AG08396 (cell line): ENCODE measurements around the gene ZNF619.

Experiments used
- DNase-seq: peaks from one replicate; pipeline ENCODE4 v3.0.0; 2012; ENCODE audit warnings: low spot score, mixed read lengths

Gene ZNF619

GRCh38 chr3:40465456-40465855, 11.5 kb upstream of the ZNF619 start:
- DNase-seq = no peak

DNA sequence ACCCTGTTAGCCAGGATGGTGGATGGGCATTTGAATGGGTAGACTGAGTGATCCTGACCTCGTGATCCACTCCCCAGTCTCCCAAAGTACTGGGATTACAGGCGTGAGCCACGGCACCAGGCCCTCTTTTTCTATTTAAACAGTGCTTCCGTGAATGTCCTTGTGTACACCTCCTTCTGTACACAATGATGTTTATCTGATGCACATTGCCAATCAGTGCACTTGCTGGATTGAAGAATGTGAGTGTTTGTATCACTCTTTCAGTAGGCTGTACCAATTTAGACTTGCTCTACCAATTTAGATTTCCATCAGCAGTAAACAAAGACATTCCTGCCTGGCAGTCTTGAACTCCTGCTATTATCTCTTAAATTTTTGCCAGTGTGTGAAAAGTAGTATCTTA, 8.9 kb upstream of the ZNF619 start:
- DNase-seq = no peak

- DNase-seq = no peak
Measured at GRCh38 chr3:40470701-40471100, 6.2 kb upstream of the ZNF619 start.

DNA sequence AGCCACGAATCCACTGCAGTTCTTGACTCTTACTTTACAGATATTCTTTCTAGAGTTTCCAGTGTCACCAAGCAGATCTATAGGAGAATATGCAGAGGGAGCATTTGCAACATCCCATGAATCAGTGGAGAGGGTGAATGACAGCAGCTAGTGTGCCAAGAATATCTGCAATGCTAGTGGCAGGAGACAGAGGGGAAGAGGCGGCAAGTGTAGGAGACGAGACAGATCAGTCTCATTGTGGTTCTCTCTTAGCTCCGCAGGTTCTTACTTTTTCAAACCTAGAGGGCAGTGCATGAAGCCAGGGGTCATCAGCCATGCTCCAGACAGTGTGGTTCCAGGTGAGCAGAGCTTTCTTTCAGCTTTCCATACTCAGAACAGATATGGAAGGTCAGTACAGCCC, 744 bp downstream of the ZNF619 start:
- no peak for DNase-seq

DNA sequence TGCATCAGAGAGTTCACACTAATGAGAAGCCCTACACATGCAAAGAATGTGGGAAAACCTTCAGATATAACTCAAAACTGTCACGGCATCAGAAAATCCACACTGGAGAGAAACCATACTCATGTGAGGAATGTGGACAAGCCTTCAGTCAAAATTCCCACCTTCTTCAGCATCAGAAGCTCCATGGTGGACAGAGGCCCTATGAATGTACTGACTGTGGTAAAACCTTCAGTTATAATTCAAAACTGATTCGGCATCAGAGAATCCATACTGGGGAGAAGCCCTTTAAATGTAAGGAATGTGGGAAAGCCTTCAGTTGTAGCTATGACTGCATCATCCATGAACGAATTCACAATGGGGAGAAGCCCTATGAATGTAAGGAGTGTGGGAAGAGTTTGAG, 10.2 kb downstream of the ZNF619 start:
- DNase-seq = no peak

GRCh38 chr3:40490916-40491315, 14.0 kb downstream of the ZNF619 start:
- DNase-seq = no peak

DNA sequence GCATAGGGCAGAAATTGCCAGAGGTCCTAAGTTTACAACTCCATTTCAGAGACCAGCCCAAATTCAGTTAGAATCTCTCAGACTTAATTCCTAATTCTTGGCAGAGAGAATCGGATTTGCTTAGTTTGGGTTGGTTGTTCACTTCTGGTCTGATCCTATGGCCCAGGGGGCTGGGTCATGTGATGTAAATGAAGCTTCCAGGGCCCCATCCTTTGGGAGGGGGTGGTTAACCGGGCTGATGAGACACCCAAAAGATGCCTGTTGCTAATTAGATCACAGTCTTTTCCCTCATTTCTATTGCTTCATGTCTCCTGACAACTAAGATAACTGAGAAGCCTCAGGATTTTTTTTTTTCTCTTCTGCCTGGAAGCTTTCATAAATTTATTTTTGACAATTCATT, 17.8 kb downstream of the ZNF619 start:
- no peak for DNase-seq

DNA sequence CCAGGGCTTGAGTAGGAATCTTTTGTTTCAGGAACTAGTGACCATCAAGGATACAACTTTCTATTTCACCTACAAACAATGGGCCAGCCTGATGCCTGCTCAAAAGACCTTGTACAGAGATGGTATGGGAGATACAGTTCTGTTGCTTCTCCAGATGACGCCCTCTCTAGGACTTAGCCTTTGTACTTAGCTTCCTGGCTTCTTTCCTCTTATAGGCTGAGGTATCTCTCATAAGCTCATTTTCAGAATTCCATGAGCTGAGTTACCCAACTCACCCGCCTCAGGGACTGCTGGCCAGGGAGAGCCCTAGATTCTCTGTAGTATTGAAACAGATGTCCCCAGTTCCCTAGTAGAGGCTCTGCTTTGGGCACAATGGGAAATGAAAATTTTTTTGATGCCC, 20.4 kb downstream of the ZNF619 start:
- no peak for DNase-seq

DNA sequence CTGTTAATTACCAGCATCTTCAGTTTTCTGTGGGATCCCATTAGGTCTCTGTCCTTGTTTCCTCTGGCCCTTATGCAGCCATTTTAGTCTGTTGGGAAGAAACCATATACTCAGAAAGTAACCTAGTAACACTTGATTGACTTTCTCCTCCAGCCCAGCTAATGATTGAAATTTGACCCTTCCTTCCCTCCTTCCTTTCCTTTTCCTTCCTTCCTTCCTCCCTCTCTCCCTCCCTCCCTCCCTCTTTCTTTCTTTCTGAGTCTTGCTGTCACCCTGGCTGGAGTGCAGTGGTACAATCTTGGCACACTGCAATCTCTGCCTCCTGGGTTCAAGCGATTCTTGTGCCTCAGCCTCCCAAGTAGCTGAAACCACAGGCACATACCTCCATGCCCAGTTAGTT, 23.0 kb downstream of the ZNF619 start:
- DNase-seq = no peak

DNA sequence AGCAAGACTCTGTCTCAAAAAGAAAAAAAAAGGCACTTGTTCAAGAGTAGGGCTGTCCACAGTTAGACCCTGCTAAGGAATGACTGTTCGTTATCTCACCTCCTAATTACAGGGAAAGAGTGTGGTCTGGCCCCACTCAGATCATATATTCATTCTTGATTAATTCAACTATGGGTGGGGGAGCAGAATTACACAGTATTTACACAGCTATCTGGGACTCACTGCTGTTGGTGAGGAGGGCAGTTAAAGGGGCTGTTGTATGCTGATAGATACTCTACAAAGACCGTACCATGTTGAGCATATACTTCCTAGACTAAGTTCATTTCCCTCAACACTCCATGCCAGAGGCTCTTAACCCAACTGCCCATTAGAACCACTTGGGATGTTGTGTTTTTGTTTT, 25.1 kb downstream of the ZNF619 start:
- no peak for DNase-seq

DNA sequence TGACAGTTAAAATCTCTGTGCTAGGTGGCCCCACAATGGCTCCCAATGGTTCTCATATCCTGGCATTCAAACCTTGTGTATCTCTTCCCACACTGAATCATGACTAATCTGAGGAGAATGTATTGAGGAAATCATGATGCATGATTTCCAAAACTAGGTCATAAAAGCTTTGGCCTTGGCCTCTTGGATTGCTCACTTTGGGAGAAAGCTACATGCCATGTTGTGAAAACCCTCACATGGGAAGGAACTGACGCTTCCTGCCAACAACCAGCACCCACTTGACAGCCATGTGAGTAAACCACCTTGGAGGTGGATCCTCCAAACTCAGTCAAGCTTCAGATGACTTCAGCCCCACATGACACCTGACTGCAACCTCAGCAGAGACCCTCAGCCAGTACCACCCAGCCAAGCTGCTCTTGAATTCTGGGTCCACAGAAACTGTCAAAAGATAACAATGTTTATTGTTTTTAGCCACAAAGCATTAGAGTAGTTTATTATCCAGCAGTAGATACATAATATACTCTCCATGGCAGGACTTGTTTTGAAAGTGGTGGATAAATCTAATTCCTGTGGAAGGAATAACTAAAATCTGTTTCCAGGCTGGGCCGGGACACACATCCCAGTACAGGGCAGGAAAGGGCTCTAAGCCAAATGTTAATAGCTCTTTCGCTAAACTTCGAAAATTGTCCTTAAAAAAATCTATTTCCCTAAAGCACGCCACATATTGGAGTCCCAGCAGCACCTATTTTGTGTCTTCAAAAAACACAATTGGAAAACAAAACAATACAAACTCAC, 27.9 kb downstream of the ZNF619 start:
- DNase-seq = peak; percentile 76

DNA sequence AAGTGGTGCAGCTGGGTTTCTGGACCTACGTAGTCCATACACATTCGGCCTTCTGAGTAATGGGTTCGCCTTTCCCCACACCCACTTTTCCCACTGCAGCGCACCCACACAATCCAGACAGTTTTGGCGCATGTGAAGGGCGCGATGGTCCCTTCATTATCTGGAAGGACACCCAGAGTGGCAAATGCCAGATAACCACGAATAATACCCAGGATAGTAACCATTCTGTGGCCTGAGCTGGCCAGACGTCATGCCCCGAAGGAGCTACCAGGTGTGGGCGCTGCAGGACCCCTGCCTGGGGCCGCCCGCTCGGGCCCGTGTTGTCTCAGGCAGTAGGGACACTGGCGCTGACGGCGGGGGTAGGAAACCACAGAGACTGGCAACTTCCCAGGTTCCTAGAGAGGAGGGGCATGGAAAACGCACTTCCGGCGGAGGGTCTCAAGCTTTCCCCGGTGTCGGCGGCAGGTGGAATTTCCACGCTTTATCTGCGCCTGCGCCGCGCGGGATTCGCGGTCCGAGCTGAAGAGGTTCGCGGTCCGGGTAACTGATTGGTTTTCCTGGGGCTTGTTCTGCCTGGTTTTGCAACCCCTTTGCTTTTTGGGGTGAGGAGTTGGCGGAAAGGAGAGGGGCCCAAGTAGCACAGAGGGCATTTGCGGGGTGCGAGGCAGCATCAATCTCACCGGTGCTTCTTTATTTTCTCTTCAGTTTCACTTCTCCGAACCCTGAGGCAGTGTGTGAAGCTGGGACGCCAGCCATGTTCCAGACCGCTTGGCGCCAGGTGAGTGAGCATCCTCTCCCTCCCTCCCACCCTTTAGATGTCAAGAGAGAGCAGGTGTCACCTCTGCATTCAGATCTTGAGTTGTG, 28.9 kb downstream of the ZNF619 start, which contains the start of gene ZNF620:
Gene ZNF620, plus strand, starts transcription at position 441 of the 864 bp plus-strand sequence. Its CDS starts 314 bp downstream, at position 755.
- peak; percentile 31 for DNase-seq

- no peak for DNase-seq
Measured at GRCh38 chr3:40511031-40511718, 34.3 kb downstream of the ZNF619 start.

DNA sequence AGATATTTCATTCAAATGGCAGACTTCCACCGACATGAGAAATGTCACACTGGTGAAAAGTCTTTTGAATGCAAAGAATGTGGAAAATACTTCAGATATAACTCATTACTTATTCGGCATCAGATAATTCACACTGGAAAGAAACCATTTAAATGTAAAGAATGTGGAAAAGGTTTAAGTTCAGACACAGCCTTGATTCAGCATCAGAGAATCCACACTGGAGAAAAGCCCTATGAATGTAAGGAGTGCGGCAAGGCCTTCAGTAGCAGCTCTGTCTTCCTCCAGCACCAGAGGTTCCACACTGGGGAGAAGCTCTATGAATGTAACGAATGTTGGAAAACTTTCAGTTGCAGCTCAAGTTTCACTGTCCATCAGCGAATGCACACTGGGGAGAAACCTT, 39.3 kb downstream of the ZNF619 start:
- DNase-seq = no peak

- DNase-seq = no peak
Measured at GRCh38 chr3:40518067-40518466, 41.1 kb downstream of the ZNF619 start.

GRCh38 chr3:40518848-40519247, 41.9 kb downstream of the ZNF619 start:
- DNase-seq = no peak

- DNase-seq = no peak
Measured at GRCh38 chr3:40521254-40521653, 44.3 kb downstream of the ZNF619 start.

- no peak for DNase-seq
Measured at GRCh38 chr3:40523781-40524180, 46.9 kb downstream of the ZNF619 start.

- no peak for DNase-seq
Measured at GRCh38 chr3:40524222-40524567, 47.3 kb downstream of the ZNF619 start.

- peak; percentile 94 for DNase-seq
Measured at GRCh38 chr3:40524568-40525285, 47.8 kb downstream of the ZNF619 start, which contains the start of gene ZNF621. Gene ZNF621, plus strand, starts transcription at chr3:40524960. Its CDS starts 881 bp downstream, at chr3:40525841.

DNA sequence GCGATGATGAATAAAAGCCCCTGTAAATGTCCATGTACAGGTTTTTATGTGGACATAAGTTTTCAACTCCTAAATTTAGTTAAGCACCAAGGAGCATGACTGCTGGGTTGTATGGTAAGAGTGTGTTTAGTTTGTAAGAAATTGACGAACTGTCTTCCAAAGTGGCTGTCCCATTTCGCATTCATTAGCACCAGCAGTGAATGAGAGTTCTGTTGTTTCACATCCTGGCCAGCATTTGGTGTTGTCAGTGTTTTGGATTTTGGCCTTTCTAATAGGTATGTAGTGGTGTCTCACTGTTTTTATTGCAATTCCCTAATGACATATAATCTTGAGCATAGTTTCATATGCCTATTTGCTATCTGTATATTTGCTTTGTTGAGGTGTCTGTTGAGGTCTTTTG, 51.5 kb downstream of the ZNF619 start:
- no peak for DNase-seq

DNA sequence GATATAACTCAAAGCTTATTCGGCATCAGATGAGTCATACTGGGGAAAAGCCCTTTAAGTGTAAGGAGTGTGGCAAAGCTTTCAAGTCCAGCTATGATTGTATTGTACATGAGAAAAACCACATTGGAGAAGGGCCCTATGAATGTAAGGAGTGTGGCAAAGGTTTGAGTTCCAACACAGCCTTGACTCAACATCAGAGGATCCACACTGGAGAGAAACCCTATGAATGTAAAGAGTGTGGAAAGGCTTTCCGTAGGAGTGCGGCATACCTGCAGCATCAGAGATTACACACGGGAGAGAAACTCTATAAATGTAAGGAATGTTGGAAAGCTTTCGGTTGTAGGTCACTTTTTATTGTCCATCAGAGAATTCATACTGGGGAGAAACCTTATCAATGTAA, 55.3 kb downstream of the ZNF619 start:
- no peak for DNase-seq
